Activated CD4-positive, alpha-beta T cell treated with anti-CD3 and anti-CD28 coated beads, Interleukin-2, Interleukin-4, amounts not matched to agents 100 ng/mL and 50 ng/mL, durations not matched to agents 16 hours and 8 hours (primary cell): ENCODE measurements around the gene NPTN.
A peak's percentile ranks its signal among the peaks of the same experiment; 100 is the strongest.
"Not testable (repeated sequence)": the region's sequence is repeated elsewhere in the genome, so short reads cannot be mapped to it uniquely, and the experiment has no call there.

Experiments used
- DNase-seq: peaks from one replicate; pipeline ENCODE4 v3.0.0-alpha.2; 2020; ENCODE audit warnings: low spot score

The NPTN gene

DNA sequence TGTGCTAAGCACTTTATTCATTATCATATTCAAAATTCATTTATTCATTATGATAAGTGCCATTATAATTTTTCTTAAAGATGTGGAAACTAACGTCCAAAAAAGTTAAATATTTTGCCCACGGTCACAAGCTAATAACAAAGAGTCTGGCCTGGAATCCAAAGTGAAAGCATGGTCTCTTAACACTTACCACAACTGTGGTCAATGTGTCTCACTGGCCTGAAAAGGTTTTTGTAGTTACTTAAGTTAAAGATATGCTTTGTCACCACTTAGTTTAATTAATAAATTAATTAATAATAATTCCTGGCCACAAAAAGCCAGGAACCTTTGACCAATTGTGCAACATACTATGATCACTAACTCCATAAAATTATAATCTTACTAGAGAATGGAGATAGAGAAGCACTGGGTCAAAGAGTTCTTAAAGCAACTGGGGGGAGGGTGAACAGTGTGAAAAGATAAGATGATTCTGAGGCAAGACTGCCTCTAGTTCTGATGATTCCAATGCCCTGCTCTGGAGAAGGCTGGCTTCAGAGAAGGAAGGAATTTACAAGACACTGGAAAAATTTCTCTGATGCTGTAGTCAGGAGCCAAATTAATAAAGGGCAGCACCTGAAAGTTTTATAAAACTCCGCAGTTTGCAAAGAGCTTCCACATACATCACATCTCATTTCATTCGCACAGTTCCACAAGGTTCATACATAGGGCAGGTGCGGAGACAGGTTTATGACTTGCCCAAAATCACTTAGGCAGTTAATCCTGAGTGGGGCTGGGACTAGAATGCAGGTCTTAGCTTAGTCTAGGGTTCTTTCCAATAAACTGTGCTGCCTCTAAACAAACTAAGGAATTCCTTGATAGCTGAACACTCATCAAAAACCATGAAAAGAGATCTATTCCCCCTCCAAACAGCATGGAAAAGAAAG, 32.5 kb downstream of the NPTN start:
- no peak for DNase-seq

DNA sequence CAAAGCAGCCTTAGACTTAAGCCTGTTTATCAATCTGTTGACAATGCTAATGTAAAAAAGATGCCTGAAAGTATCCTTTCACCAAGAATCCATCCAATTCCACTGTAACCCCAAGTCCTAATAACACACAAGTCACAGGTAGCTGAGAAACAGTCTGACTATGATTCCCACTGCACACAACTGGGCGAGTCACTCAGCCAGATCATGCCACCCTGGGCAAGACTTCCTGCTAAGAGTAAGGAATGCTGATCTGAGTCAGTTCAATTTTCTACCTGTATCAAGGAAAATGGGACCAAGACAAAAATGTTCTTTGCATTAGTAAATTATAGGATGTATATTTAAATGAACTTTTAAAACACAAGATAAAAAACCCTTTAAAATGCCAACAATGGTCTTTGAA, 33.3 kb downstream of the NPTN start:
- no peak for DNase-seq

DNA sequence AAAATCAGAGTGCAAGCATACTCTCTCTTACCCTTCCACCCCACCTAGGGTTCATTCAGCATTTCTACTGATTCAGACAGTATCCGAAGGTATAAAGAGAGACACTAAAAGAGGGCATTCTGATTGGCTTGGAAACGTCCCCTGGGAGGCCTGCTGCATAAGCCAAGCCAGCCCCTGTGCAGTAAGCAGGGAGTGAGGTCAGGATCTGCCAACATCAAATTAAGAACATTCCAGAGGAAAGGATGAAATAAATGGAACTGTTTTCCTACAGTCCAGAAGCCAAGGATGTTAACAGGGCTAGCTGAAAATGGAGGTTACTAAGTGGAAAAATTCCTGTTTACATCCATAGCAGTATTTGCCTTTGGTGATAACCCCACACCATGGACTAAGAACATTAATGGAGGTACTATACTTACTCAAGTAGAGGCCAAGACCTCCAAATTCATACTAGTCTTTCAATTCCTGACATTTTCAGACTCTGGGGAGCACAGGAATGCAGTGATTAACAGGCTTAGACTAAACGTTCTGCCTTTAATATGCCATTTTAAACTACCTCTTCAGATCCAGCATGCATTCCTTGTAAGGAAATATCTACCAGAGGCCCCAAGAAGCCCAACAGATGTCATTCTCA, 34.5 kb downstream of the NPTN start:
- DNase-seq = no peak

GRCh38 chr15:73597036-73597638, 36.1 kb downstream of the NPTN start:
- no peak for DNase-seq

- DNase-seq = no peak
Observed at GRCh38 chr15:73596174-73596573, 37.0 kb downstream of the NPTN start.

GRCh38 chr15:73594109-73594508, 39.1 kb downstream of the NPTN start:
- no peak for DNase-seq

DNA sequence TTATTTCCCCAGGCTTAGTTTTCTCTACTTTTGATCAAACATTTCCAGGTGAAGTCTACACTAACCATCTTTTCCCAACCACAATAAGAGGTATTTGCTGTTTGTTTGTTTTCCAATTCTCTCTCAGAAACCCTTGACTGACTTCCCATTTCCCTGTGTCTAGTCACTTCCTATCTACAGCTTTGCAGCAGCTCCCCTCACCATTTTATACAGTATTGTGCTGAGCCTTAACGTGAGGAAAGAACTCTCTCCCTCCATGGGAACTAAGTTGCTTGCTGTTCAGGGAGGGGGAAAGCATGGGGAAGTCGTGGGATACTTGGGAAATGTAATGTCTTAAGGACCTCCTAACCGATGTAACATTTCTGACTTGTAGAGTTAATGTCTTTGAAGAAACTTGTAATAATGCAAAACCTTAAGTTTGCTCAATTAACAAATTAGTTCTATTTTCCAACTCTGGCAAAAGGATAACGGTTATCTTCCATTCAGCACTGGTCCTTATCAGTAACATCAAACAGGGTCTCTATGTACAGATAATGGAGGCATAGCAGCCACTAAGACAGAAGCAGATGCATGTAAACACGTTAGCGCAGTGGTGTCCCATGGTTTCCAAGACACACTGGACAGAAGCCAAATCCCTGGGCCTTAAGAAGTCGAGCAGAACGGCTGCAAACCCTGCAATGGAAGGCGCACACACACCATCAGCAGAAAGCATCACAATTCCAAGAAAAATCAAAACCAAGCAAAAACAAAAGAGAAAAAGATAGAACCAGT, 39.7 kb downstream of the NPTN start:
- no peak for DNase-seq

DNA sequence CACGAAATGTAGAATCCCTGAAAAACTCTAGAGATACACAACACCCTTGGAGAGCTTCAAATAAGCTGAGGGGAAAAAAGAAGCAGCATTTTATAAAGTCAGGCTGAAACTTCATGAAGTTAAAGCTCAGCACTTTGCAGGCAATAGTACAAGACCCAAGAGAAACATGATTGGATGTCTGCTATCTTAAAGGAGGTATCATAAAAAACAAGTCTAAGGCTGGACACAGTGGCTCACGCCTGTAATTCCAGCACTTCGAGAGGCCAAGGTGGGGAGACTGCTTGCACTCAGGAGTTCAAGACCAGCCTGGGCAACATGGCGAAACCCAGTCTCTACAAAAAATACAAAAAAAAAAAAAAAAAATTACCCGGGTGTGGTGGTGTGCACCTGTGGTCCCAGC, 42.9 kb downstream of the NPTN start:
- no peak for DNase-seq

DNA sequence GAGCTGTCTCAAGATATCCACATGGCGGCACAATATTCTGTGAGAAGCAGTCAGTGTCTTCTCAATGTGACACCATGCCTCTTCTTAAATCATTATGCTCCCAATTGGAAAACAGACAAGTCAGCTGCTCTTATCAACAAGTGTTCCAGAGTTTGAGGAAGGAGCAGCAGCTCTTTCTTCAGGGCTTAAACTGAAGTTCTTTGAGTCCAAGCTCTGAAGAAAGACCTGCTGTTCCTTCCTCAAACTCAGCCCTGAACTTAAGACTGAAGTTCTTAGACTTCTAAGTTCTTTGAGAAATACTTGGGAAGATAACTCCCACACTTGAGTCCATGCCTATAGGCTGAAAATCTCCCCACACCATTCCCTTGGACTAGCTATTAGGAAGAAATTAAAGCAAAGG, 43.4 kb downstream of the NPTN start:
- DNase-seq = no peak

- no peak for DNase-seq
Observed at GRCh38 chr15:73585871-73586654, 47.1 kb downstream of the NPTN start.

- DNase-seq = peak; percentile 43
Observed at GRCh38 chr15:73584699-73585420, 48.3 kb downstream of the NPTN start.

GRCh38 chr15:73583544-73583943, 49.6 kb downstream of the NPTN start:
- peak; percentile 48 for DNase-seq

GRCh38 chr15:73582851-73583379, 50.3 kb downstream of the NPTN start:
- DNase-seq = no peak

GRCh38 chr15:73578026-73578425, 55.2 kb downstream of the NPTN start:
- DNase-seq = no peak

DNA sequence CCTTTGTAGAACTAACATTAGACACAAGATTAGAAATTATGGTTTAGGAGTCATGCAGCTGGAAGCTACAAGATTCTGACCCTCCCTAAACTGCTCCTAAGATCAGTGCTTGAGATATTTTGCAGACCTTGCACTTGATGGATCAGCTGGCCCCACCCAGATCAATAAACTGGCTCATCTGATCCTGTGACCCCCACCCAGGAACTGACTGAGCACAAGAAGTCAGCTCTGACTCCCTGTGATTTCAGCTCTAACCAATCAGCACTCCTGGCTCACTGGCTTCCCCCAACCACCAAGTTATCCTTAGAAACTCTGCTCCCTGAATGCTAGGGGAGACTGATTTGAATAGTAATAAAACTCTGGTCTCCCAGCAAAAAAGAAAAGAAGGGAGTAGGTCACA, 55.6 kb downstream of the NPTN start:
- not testable (repeated sequence) for DNase-seq

- no peak for DNase-seq
Observed at GRCh38 chr15:73575636-73576247, 57.4 kb downstream of the NPTN start.

- no peak for DNase-seq
Observed at GRCh38 chr15:73573572-73573971, 59.6 kb downstream of the NPTN start.

- no peak for DNase-seq
Observed at GRCh38 chr15:73573037-73573436, 60.2 kb downstream of the NPTN start.

DNA sequence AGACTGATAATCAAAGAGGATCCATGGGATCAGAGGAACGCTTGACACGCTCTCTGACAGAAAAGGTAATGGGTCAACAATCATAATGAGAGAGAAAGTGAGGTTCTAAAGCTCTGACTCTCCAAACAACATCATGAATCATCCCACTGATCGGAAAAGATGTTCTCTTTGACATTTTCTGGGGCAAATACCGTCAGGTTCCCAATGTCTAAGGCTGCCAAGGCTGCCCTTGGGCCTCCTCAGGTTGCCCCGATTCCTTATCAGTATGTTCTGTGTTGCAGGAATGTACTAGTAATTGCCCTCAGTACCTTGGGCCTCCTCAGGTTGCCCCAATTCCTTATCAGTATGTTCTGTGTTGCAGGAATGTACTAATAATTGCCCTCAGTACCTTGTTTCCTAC, 60.9 kb downstream of the NPTN start:
- no peak for DNase-seq

- DNase-seq = no peak
Observed at GRCh38 chr15:73571346-73571745, 61.8 kb downstream of the NPTN start.
